B cell (primary cell): Measurements from ENCODE around the gene PHLDB2.

Experiments used
- EZH2 ChIP-seq: IDR thresholded peaks from 2 replicates; pipeline ENCODE4 v1.6.1; 2012; ENCODE audit warnings: borderline replicate concordance, low read depth, mild to moderate bottlenecking, moderate library complexity, low read length; ENCODE audit not compliant: insufficient read depth, poor library complexity, severe bottlenecking
- TF ChIP-seq, protein P1 (sequence below): fragments of 200-600 bp; IDR thresholded peaks from one replicate; pipeline ENCODE4 v1.8.0; 2022; ENCODE audit warnings: antibody characterized with exemption, mild to moderate bottlenecking

DNA sequence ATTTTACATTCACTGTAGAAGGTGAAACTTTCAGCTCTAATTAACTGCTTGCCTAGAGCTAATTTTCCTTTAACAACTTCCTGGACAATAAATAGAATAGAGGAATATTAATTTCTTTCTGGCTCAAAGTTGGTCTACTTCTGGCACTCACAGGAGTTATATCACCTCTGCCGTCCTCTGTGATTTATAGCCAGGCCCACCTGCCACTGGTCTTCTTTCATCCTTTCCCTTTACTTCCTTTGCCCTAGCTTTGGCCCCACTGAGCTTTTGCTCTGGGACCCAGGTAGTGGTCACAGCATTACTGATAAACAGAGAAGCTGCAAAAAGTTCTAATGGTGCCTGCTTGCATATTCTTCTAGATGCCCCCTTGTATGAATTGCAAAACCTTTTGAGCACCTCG is 70.4 kb downstream of the PHLDB2 start:
- TF ChIP-seq, protein P1, sequence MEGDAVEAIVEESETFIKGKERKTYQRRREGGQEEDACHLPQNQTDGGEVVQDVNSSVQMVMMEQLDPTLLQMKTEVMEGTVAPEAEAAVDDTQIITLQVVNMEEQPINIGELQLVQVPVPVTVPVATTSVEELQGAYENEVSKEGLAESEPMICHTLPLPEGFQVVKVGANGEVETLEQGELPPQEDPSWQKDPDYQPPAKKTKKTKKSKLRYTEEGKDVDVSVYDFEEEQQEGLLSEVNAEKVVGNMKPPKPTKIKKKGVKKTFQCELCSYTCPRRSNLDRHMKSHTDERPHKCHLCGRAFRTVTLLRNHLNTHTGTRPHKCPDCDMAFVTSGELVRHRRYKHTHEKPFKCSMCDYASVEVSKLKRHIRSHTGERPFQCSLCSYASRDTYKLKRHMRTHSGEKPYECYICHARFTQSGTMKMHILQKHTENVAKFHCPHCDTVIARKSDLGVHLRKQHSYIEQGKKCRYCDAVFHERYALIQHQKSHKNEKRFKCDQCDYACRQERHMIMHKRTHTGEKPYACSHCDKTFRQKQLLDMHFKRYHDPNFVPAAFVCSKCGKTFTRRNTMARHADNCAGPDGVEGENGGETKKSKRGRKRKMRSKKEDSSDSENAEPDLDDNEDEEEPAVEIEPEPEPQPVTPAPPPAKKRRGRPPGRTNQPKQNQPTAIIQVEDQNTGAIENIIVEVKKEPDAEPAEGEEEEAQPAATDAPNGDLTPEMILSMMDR: no peak
- no peak for TF ChIP-seq EZH2
